ENCODE measurements around the gene MED13L. TPM values are rescaled to one million over a fixed set of nuclear protein-coding genes. Genes with fewer than 3 reads are reported as not detected.

MED13L gene
- total RNA-seq, 1 donor from 2014 or later: 39.8 TPM

DNA sequence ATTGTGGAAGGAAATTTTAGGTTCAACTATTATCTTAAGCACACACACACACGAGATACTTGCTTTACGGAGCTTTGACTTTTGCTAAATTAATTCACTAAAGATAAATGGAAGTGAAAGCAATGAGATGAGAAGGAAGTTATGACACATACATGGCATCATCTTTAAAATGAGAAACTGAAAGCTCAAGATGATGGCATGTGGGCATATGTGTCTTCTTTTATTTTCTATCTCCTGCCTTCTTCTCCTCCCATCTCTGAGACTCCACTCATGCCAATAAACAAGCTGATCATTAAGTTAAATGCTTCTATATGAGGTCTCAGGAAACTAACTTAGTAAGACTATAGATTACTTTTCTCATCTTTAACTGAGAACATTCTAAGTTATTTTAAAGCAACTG is 216.7 kb downstream of the MED13L start:
- no peak for FAIRE-seq
- TF ChIP-seq, protein P1, sequence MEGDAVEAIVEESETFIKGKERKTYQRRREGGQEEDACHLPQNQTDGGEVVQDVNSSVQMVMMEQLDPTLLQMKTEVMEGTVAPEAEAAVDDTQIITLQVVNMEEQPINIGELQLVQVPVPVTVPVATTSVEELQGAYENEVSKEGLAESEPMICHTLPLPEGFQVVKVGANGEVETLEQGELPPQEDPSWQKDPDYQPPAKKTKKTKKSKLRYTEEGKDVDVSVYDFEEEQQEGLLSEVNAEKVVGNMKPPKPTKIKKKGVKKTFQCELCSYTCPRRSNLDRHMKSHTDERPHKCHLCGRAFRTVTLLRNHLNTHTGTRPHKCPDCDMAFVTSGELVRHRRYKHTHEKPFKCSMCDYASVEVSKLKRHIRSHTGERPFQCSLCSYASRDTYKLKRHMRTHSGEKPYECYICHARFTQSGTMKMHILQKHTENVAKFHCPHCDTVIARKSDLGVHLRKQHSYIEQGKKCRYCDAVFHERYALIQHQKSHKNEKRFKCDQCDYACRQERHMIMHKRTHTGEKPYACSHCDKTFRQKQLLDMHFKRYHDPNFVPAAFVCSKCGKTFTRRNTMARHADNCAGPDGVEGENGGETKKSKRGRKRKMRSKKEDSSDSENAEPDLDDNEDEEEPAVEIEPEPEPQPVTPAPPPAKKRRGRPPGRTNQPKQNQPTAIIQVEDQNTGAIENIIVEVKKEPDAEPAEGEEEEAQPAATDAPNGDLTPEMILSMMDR (IDR thresholded peaks at IDR 0.05; ENCODE audit: insufficient read depth, low read length, severe bottlenecking): no peak
- Histone ChIP-seq H3K36me3 (ENCODE audit: control insufficient read depth, insufficient read depth, low read length) (no peaks in the 10 kb centered on the region), H3K27me3 (ENCODE audit: control insufficient read depth, insufficient read depth, low read length) (no peaks in the 10 kb centered on the region), H3K4me3 (ENCODE audit: low read depth, low read length) (no peak overlapping the region)
- no peak for DNase-seq (ENCODE audit: low read depth)

DNA sequence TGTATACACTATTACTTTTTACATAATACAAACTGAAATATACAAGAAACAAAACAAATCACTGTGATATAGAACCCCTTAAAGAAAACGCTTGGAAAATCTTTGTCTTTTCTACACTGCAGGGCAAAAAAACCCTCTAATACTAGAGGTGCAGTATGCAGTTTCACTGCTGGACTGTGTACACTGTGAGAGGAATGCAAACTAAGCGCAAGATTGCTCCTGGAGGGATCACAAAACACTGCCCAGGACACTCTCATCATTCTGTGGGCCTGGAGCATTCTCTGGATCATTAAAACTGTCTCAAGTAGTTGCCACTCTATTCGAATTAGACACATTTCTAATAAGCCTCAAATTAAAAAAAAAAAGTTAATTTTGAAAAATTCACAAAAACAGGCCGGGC is 217.6 kb downstream of the MED13L start:
- no peaks in the 10 kb centered on the region for H3K36me3 ChIP-seq (ENCODE audit: control insufficient read depth, insufficient read depth, low read length)
- no peaks in the 10 kb centered on the region for H3K27me3 ChIP-seq (ENCODE audit: control insufficient read depth, insufficient read depth, low read length)
- FAIRE-seq: no peak
- TF ChIP-seq, protein P1 (IDR thresholded peaks at IDR 0.05; ENCODE audit: insufficient read depth, low read length, severe bottlenecking): no peak
- no peak overlapping the region for H3K4me3 ChIP-seq (ENCODE audit: low read depth, low read length)
- DNase-seq (ENCODE audit: low read depth): no peak

DNA sequence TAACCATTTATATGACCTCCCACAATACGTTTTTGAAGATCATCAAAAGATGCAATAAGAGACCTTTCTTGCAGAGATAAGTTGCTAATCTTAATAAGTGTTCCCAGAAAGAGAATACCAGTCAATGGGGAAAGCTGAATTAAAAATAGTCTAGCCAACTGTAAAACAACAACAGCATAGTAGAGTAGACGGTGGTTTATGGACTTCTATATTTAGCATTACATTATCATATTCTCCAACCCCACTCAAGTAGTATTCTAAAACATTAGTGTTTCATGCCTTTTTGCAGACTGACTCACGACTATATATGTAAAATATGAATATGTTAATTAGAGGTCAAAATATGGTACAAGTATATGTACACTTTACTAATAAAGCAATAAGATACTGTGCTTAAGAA is 218.9 kb downstream of the MED13L start:
- FAIRE-seq: no peak
- H3K27me3 ChIP-seq (ENCODE audit: control insufficient read depth, insufficient read depth, low read length): no peaks in the 10 kb centered on the region
- no peak for DNase-seq (ENCODE audit: low read depth)
- H3K36me3 ChIP-seq (ENCODE audit: control insufficient read depth, insufficient read depth, low read length): no peaks in the 10 kb centered on the region
- TF ChIP-seq, protein P1 (IDR thresholded peaks at IDR 0.05; ENCODE audit: insufficient read depth, low read length, severe bottlenecking): no peak
- no peak overlapping the region for H3K4me3 ChIP-seq (ENCODE audit: low read depth, low read length)

DNA sequence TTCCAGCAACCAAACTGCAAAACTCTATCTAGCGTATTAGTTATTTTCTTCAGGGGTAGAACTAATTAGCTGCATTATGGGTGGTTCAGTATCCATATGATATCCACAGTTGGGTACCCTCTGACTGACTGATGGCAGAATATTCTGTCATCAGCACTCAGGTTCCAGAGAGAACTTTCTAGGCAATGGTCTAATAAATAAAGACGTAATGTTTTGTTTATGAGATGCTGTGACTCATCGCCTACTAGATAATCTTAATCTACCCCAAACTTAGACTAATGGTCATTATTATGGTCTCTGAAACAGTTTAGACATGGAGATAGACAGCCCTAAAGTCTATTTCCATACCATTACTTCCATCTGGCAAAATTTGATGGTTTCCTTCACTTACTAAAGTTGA is 220.1 kb downstream of the MED13L start:
- Histone ChIP-seq H3K36me3 (ENCODE audit: control insufficient read depth, insufficient read depth, low read length) (no peaks in the 10 kb centered on the region), H3K27me3 (ENCODE audit: control insufficient read depth, insufficient read depth, low read length) (no peaks in the 10 kb centered on the region), H3K4me3 (ENCODE audit: low read depth, low read length) (no peak overlapping the region)
- TF ChIP-seq, protein P1 (IDR thresholded peaks at IDR 0.05; ENCODE audit: insufficient read depth, low read length, severe bottlenecking): no peak
- FAIRE-seq (no peak), DNase-seq (ENCODE audit: low read depth) (no peak)

DNA sequence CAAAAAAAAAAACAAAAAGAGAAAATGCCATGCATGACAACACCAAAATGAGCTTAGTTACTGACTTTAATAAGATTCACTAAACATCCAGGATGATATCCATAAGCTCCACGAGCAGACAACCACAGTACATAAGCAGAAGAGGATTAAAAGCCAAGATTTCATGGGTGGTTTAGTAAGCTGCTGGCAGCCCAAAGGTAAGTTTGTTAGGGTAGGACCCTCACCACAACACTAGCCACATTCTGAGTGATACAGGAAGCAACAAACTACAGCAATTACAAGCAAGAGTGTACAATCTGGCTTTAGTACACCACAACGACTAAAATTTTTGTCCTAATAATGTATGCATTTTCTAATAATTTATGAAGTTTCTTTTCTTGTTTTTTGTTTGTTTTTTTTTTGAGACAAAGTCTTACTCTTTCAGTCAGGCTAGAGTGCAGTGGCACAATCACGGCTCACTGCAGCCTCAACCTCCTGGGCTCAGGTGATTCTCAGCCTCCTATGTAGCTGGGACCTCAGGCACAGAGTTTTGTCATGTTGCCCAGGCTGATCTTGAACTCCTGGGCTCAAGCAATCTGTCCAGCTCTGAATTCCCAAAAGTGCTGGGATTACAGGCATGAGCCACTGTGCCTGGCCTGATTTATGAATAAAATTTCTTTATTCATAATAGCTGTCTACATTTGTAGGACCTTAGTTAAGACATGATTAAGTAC is 221.4 kb downstream of the MED13L start:
- FAIRE-seq: no peak
- TF ChIP-seq, protein P1 (IDR thresholded peaks at IDR 0.05; ENCODE audit: insufficient read depth, low read length, severe bottlenecking): no peak
- no peaks in the 10 kb centered on the region for H3K36me3 ChIP-seq (ENCODE audit: control insufficient read depth, insufficient read depth, low read length)

DNA sequence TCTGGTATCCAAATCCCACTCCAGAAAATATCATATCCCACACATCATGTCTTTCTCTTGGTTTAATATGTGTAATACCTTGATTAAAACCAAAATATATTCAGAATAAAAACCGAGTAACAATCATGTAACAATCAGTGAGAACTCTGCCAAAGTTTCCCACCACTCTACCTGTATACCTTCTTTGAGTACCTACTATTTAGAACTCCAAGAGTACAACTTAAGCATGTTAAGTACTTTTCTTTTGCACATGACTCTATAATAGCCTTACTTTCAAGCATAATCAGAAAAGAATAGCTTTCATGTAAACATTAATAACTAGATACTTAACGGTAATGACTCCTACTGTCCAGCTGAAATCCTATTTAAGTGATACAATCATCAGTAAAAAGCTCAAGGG is 223.2 kb downstream of the MED13L start:
- Histone ChIP-seq H3K4me3 (ENCODE audit: low read depth, low read length) (no peak overlapping the region), H3K36me3 (ENCODE audit: control insufficient read depth, insufficient read depth, low read length) (no peaks in the 10 kb centered on the region), H3K27me3 (ENCODE audit: control insufficient read depth, insufficient read depth, low read length) (no peaks in the 10 kb centered on the region)
- DNase-seq (ENCODE audit: low read depth): no peak
- FAIRE-seq: no peak
- TF ChIP-seq, protein P1 (IDR thresholded peaks at IDR 0.05; ENCODE audit: insufficient read depth, low read length, severe bottlenecking): no peak

More for the DNA sequence above, 221.4 kb downstream of the MED13L start:
- DNase-seq (ENCODE audit: low read depth): no peak
- Histone ChIP-seq H3K4me3 (ENCODE audit: low read depth, low read length) (no peak overlapping the region), H3K27me3 (ENCODE audit: control insufficient read depth, insufficient read depth, low read length) (no peaks in the 10 kb centered on the region)

All from bronchial epithelial cell (primary cell).